K562 treated with DMSO at 1 percent for 4 hours (cell line): ENCODE results near the gene TRPV5. TPM values are rescaled to one million over a fixed set of nuclear protein-coding genes. Genes with fewer than 3 reads are reported as not detected.

ENCODE experiments used
- total RNA-seq: library from RNA; unstranded; fragments of 300-600 nt; gene quantifications from 2 replicates; pipeline ENCODE4 v1.2.3, GENCODE V29; 2022; ENCODE audit not compliant: insufficient read depth

TRPV5 gene
- not detected in 2 replicates for total RNA-seq

GRCh38 chr7:142933624-142934023, at the start of gene TRPV5:
Gene TRPV5, minus strand, starts transcription at chr7:142933746. Its CDS starts 287 bp downstream, at chr7:142933459.

GRCh38 chr7:142961973-142962926, 28.7 kb upstream of the TRPV5 start, which contains the start of gene KEL:
Gene KEL, minus strand, starts transcription at chr7:142962363. Its CDS starts 157 bp downstream, at chr7:142962206.

GRCh38 chr7:142939226-142939910, 5.8 kb upstream of the TRPV5 start, which contains the start of gene LLCFC1:
Gene LLCFC1, plus strand, starts transcription at chr7:142939484. Its CDS starts 138 bp downstream, at chr7:142939622.

GRCh38 chr7:142885311-142886230, 48.0 kb downstream of the TRPV5 start, which contains the start of gene TRPV6:
Gene TRPV6, minus strand, starts transcription at chr7:142885745.

Other genes starting within 250 kb of the TRPV5 start
- gene PRSS1, start 184.3 kb downstream of the TRPV5 start, total RNA-seq, result not detected in 2 replicates
- 3.5 and 4.4 TPM in 2 replicates for gene PRSS2, start 162.8 kb downstream of the TRPV5 start, total RNA-seq
- gene EPHB6, start 78.7 kb downstream of the TRPV5 start, total RNA-seq, result 2.4 and 2.5 TPM in 2 replicates
- 1.0 and 3.1 TPM in 2 replicates for gene TRPV6, start 48.0 kb downstream of the TRPV5 start, total RNA-seq
- gene LLCFC1, start 5.7 kb upstream of the TRPV5 start, total RNA-seq, result not detected in 2 replicates
- 18.9 and 25.1 TPM in 2 replicates for gene KEL, start 28.6 kb upstream of the TRPV5 start, total RNA-seq
- gene OR9A2, start 93.4 kb upstream of the TRPV5 start, total RNA-seq, result not detected in 2 replicates
- not detected in 2 replicates for gene OR6V1, start 118.6 kb upstream of the TRPV5 start, total RNA-seq
- not detected in 2 replicates for gene PIP, start 198.3 kb upstream of the TRPV5 start, total RNA-seq
- not detected in 2 replicates for gene TAS2R39, start 249.7 kb upstream of the TRPV5 start, total RNA-seq